Measurements from ENCODE around the gene ISOC2.

Gene ISOC2

GRCh38 chr19:55442372-55442961 lies 19.0 kb downstream of the ISOC2 start:
- no peak for DNase-seq (ENCODE audit: low read depth)
- TF ChIP-seq, protein P1, sequence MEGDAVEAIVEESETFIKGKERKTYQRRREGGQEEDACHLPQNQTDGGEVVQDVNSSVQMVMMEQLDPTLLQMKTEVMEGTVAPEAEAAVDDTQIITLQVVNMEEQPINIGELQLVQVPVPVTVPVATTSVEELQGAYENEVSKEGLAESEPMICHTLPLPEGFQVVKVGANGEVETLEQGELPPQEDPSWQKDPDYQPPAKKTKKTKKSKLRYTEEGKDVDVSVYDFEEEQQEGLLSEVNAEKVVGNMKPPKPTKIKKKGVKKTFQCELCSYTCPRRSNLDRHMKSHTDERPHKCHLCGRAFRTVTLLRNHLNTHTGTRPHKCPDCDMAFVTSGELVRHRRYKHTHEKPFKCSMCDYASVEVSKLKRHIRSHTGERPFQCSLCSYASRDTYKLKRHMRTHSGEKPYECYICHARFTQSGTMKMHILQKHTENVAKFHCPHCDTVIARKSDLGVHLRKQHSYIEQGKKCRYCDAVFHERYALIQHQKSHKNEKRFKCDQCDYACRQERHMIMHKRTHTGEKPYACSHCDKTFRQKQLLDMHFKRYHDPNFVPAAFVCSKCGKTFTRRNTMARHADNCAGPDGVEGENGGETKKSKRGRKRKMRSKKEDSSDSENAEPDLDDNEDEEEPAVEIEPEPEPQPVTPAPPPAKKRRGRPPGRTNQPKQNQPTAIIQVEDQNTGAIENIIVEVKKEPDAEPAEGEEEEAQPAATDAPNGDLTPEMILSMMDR (conservative IDR thresholded peaks at IDR 0.05; ENCODE audit: low read depth, low read length): no peak
- H3K4me3 ChIP-seq (ENCODE audit: low read depth, low read length): no peak overlapping the region

DNA sequence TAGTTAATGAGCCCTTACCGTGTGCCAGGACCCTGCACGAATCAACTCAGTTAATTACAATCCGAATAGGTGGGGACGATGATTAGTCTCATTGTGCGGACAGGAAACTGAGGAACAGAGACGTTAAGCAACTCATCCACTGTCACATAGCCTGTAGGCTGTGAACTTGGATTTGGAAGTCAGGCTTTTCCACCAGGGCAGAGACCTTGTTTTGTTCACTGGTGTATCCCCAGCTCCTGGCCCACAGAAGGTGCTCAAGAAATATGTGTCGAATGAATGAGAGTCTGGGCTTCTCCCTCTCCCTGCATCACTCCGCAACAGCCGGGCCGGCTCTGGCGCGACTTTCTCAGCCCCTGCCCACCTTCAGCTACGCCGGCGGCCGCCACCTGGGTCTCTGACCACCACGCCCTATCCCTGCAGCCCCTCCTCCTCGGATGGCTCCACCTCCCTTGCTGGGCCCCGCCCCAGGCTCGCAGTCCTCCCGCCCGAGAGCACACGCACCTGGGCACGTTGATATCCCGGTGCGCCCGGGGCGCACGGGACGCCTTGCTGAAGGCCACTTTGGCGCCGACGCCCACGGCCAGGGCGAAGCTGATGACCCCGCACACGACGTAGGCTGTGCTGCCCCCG lies 19.6 kb downstream of the ISOC2 start:
- H3K4me3 ChIP-seq (ENCODE audit: low read depth, low read length): no peak overlapping the region
- DNase-seq (ENCODE audit: low read depth): no peak
- TF ChIP-seq, protein P1 (conservative IDR thresholded peaks at IDR 0.05; ENCODE audit: low read depth, low read length): no peak

GRCh38 chr19:55441319-55441691 lies 20.1 kb downstream of the ISOC2 start:
- TF ChIP-seq, protein P1 (conservative IDR thresholded peaks at IDR 0.05; ENCODE audit: low read depth, low read length): no peak
- DNase-seq (ENCODE audit: low read depth): no peak
- H3K4me3 ChIP-seq (ENCODE audit: low read depth, low read length): no peak overlapping the region

DNA sequence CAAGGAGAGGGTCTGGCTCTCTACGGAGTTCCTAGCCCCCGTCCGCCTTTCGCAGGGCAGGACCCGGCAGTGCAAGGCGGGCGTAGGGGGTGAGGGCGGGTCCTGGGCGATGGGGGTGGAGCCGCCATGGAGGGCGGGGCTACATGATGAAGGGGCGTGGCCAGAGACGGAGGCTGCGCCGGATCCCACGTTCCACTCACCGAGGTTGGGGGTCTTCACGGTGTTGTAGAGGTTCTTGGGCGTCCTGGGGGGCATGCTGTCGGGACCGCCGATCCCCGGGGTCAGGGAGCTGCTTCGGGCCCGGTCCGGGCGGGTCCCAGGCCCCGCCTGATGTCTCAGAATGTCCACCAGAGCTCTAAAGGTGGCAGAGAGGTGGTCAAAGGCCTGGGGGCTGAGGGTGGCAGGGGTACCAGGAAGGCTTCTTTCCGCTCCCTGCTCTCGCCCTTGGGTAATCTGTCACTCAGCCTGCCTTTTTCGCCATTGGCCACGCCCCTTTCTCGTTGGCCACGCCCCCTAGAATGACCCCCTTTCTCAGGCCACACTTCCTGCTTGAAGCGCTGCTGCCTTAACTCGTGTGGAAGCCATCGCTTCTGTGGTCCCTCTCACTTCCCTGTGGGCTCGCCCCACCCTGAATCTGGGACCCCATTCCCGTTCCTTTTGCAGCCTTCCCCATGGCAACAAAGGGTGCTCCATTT lies 20.9 kb downstream of the ISOC2 start:
- no peak for DNase-seq (ENCODE audit: low read depth)
- H3K4me3 ChIP-seq (ENCODE audit: low read depth, low read length): no peak overlapping the region
- TF ChIP-seq, protein P1 (conservative IDR thresholded peaks at IDR 0.05; ENCODE audit: low read depth, low read length): no peak

DNA sequence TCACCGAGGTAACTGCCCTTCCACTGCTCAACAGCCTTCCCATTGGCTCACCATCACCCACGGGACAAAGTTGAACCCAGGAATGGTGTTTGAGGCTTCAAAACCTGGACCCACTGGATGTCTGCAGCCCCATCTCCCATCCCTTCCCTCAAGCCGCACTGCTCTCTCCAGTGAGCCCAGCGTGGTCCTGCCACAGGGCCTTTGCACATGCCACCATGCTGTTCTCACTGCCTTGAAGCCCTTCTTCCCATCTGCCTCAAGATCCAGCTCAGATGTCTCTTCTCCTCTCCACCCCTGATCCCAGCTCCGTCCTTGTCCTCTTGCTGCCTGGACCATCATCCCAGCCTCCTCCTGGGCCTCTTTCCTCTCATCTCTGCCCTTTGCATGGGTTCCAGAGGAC lies 22.4 kb downstream of the ISOC2 start:
- TF ChIP-seq, protein P1 (conservative IDR thresholded peaks at IDR 0.05; ENCODE audit: low read depth, low read length): no peak
- DNase-seq (ENCODE audit: low read depth): no peak
- H3K4me3 ChIP-seq (ENCODE audit: low read depth, low read length): no peak overlapping the region

DNA sequence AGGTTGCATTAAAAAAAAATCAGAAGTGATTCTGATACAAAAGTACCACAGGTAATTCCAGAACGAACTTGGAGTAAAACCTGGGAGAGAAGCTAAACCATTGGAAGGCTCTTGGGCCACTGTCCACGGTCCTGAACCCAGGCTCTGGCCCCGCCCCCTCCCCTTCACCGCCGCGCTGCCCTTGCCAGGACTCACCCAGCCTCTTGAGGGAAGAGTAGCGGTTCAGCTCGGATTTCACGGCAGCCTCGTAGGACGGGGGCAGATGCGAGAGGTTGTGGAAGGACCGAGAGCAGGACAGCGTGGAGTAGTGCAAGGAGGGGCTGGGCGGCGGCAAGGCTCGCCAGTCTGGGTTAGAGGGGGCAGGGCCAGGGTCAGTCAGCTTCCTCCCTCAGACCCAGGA lies 24.0 kb downstream of the ISOC2 start:
- TF ChIP-seq, protein P1 (conservative IDR thresholded peaks at IDR 0.05; ENCODE audit: low read depth, low read length): no peak
- H3K4me3 ChIP-seq (ENCODE audit: low read depth, low read length): no peak overlapping the region
- peak; percentile 74 for DNase-seq (ENCODE audit: low read depth)
